HL-60 (cell line): ENCODE measurements around the gene CSNK1A1.

ENCODE experiments used
- DNase-seq, 2 experiments: peaks; one replicate each; pipeline ENCODE4 v3.0.0-alpha.2; 2010 to 2020; ENCODE audit warnings: low read depth in 1 of 2, low spot score in 1 of 2
- H3K27ac ChIP-seq: fragments of 250-450 bp; sonication (Bioruptor Pico); replicated peaks from 2 replicates; pipeline ENCODE4 v1.5.1; 2020; ENCODE audit warnings: mild to moderate bottlenecking, moderate library complexity
- H3K27me3 ChIP-seq: fragments of 250-450 bp; sonication (Bioruptor Pico); 2 replicates; pipeline ENCODE4 v1.5.1; 2021; ENCODE audit warnings: mild to moderate bottlenecking, moderate library complexity; ENCODE audit not compliant: insufficient read depth, poor library complexity, severe bottlenecking
- H3K4me3 ChIP-seq: replicated peaks from 2 replicates; pipeline ENCODE4 v1.5.1; 2011; ENCODE audit warnings: mild to moderate bottlenecking, control low read depth, low read length; ENCODE audit not compliant: insufficient read depth
- GABPA ChIP-seq: IDR thresholded peaks from 2 replicates; pipeline ENCODE4 v1.6.1; 2012; ENCODE audit warnings: low read depth
- POLR2AphosphoS5 ChIP-seq: IDR thresholded peaks from 2 replicates; pipeline ENCODE4 v1.6.1; 2012; ENCODE audit warnings: low read depth
- REST ChIP-seq: IDR thresholded peaks from 2 replicates; pipeline ENCODE4 v1.6.1; 2012; ENCODE audit warnings: low read depth; ENCODE audit not compliant: insufficient replicate concordance
- SPI1 ChIP-seq: IDR thresholded peaks from 2 replicates; pipeline ENCODE4 v1.6.1; 2012; ENCODE audit warnings: low read depth, mild to moderate bottlenecking, borderline replicate concordance
- TF ChIP-seq, protein P1 (sequence below): IDR thresholded peaks from one replicate; pipeline ENCODE4 v1.5.1; 2011; ENCODE audit warnings: low read length, control low read depth, inconsistent platforms; ENCODE audit not compliant: insufficient read depth

CSNK1A1 gene

DNA sequence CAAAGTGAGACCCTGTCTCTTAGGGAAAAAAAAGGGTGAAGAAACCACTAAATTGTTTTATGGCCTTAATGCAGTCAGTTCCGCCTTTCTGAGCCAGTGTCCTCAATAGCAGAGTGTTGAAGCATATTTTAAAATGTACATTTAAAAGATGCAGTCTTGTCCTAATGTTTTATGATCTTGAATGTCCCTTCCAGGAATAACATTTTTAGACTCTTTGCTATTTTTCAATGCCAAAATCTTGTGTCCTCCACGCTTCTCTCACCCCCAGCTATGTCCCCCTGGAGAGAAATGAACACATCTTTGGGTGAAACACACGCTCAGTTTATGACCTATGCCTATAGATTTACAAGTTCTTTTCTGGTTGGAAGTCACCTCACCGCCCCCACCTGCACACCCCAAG, 69.8 kb downstream of the CSNK1A1 start:
- Histone ChIP-seq H3K27me3 (no peaks in the 10 kb centered on the region), H3K4me3 (no peak overlapping the region), H3K27ac (no peak overlapping the region)
- TF ChIP-seq GABPA = no peak
- TF ChIP-seq REST = no peak
- TF ChIP-seq, protein P1, sequence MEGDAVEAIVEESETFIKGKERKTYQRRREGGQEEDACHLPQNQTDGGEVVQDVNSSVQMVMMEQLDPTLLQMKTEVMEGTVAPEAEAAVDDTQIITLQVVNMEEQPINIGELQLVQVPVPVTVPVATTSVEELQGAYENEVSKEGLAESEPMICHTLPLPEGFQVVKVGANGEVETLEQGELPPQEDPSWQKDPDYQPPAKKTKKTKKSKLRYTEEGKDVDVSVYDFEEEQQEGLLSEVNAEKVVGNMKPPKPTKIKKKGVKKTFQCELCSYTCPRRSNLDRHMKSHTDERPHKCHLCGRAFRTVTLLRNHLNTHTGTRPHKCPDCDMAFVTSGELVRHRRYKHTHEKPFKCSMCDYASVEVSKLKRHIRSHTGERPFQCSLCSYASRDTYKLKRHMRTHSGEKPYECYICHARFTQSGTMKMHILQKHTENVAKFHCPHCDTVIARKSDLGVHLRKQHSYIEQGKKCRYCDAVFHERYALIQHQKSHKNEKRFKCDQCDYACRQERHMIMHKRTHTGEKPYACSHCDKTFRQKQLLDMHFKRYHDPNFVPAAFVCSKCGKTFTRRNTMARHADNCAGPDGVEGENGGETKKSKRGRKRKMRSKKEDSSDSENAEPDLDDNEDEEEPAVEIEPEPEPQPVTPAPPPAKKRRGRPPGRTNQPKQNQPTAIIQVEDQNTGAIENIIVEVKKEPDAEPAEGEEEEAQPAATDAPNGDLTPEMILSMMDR = no peak
- no peak for TF ChIP-seq POLR2AphosphoS5
- TF ChIP-seq SPI1 = no peak
- DNase-seq = no peak

DNA sequence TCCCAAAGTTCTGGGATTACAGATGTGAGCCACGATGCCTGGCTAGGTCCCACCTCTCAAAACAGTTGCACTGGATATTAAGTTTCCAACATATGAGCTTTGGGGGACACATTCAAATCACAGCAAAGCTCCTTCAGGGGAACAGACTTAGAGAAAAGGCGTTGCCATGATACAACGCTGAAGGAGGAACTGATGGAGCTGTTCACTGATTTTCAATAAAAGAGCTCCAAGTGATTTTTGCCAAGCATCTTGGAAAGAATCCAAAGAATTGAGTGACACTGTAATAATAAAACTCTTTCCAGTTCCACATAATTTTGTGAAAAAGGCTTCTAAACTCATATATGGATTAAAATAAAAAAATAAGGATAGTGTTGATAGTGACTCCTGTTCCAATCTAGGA, 72.5 kb downstream of the CSNK1A1 start:
- no peak for DNase-seq
- no peak overlapping the region for H3K27ac ChIP-seq
- H3K4me3 ChIP-seq = no peak overlapping the region
- H3K27me3 ChIP-seq = no peaks in the 10 kb centered on the region
- TF ChIP-seq, protein P1 = no peak
- TF ChIP-seq REST (no peak), POLR2AphosphoS5 (no peak), GABPA (no peak), SPI1 (no peak)

DNA sequence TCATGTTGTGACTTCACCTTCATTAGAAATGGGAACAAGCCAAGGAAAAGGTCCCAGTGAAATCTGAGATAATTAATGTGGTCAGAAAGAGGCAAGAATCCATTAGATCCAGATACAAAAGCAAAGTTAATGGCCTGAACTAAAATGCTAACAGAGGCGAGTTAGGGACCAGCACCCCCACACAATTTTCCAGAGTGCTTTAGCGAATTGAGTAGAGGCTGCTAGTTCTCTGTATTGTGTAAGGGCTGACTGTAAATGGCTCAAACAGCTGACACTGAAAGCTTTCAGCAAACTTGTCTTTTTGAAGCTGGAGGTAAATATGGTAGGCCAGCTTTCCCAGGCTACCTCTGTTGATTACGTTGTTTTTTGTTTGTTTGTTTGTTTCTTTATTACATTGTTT, 75.5 kb downstream of the CSNK1A1 start:
- Histone ChIP-seq H3K4me3 (no peak overlapping the region), H3K27ac (no peak overlapping the region), H3K27me3 (no peaks in the 10 kb centered on the region)
- TF ChIP-seq SPI1 (no peak), GABPA (no peak), POLR2AphosphoS5 (no peak), REST (no peak)
- TF ChIP-seq, protein P1 = no peak
- no peak for DNase-seq
